Gastroesophageal sphincter (tissue), 3 donors: Measurements from ENCODE around the gene PAQR6.

Source experiments
- POLR2AphosphoS5 ChIP-seq: sonication (generic); formaldehyde crosslinking; IDR thresholded peaks from one replicate; pipeline ENCODE4 v1.6.1; 2017; ENCODE audit warnings: antibody characterized with exemption
- TF ChIP-seq, protein P1 (sequence below), 4 experiments: fragments of 200-600 bp in 2 of 4; fragments of 450-650 bp in 2 of 4; sonication (generic) in 1 of 4; IDR thresholded peaks; one replicate each; pipeline ENCODE4 v1.5.1; 2017 to 2019; ENCODE audit warnings: antibody characterized with exemption in 4 of 4, mild to moderate bottlenecking in 2 of 4, moderate library complexity in 2 of 4

DNA sequence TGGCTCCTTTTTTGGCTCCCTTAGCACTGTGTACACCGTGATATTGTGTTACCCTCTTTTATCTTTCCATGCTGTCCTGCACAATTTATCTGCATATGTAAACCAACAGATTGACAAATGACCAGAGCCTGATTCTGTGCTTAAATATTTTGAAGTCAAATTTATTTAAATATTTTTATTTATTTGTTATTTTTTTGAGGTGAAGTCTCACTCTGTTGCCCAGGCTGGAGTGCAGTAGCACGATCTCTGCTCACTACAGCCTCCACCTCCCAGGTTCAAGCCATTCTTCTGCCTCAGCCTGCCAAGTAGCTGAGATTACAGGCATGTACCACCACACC lies 22.2 kb downstream of the PAQR6 start:
- TF ChIP-seq, protein P1, sequence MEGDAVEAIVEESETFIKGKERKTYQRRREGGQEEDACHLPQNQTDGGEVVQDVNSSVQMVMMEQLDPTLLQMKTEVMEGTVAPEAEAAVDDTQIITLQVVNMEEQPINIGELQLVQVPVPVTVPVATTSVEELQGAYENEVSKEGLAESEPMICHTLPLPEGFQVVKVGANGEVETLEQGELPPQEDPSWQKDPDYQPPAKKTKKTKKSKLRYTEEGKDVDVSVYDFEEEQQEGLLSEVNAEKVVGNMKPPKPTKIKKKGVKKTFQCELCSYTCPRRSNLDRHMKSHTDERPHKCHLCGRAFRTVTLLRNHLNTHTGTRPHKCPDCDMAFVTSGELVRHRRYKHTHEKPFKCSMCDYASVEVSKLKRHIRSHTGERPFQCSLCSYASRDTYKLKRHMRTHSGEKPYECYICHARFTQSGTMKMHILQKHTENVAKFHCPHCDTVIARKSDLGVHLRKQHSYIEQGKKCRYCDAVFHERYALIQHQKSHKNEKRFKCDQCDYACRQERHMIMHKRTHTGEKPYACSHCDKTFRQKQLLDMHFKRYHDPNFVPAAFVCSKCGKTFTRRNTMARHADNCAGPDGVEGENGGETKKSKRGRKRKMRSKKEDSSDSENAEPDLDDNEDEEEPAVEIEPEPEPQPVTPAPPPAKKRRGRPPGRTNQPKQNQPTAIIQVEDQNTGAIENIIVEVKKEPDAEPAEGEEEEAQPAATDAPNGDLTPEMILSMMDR (IDR thresholded peaks at IDR 0.05): no peak
- no peak for TF ChIP-seq POLR2AphosphoS5
